ENCODE data around the gene WDTC1. TPM values are rescaled to one million over a fixed set of nuclear protein-coding genes. Genes with fewer than 3 reads are reported as not detected.

WDTC1 gene
- total and polyA plus RNA-seq, 2 of the 13 experiments (the other 11 are each of a cell fraction or from before 2014, with no cell fraction given) = 5.5 TPM

- TF ChIP-seq ATF1 (CRISPR knock-in tag; IDR thresholded peaks at IDR 0.05) = no peak
- no peak for TF ChIP-seq ZIK1 (CRISPR knock-in tag; IDR thresholded peaks at IDR 0.05; ENCODE audit: borderline replicate concordance, low read depth)
- TF ChIP-seq HNF4G (IDR thresholded peaks at IDR 0.05; ENCODE audit: borderline replicate concordance, low read depth, low read length) = no peak
- TF ChIP-seq HNF4G (CRISPR knock-in tag; IDR thresholded peaks at IDR 0.05; ENCODE audit: borderline replicate concordance, low read depth) = no peak
- TF ChIP-seq IKZF4 (CRISPR knock-in tag; IDR thresholded peaks at IDR 0.05; ENCODE audit: borderline replicate concordance, low read depth, not compliant biosample characterization) = no peak
- no peak for TF ChIP-seq ZNF75D (CRISPR knock-in tag; IDR thresholded peaks at IDR 0.05; ENCODE audit: borderline replicate concordance)
- no peak for TF ChIP-seq NFYC (CRISPR knock-in tag; IDR thresholded peaks at IDR 0.05)
- TF ChIP-seq THAP9 (CRISPR knock-in tag; IDR thresholded peaks at IDR 0.05; ENCODE audit: borderline replicate concordance) = no peak
- TF ChIP-seq ZNF367 (CRISPR knock-in tag; IDR thresholded peaks at IDR 0.05; ENCODE audit: borderline replicate concordance) = no peak
- no peak for TF ChIP-seq MLX (CRISPR knock-in tag; IDR thresholded peaks at IDR 0.05)
- TF ChIP-seq ZBTB10 (CRISPR knock-in tag; IDR thresholded peaks at IDR 0.05; ENCODE audit: borderline replicate concordance) = 0 out of 2 replicates have a peak, but pooled peaks have one; percentile 33
- TF ChIP-seq ZNF790 (CRISPR knock-in tag; IDR thresholded peaks at IDR 0.05; ENCODE audit: borderline replicate concordance) = no peak
- no peak for TF ChIP-seq ZNF784 (CRISPR knock-in tag; IDR thresholded peaks at IDR 0.05; ENCODE audit: borderline replicate concordance)
- TF ChIP-seq ZKSCAN1 (IDR thresholded peaks at IDR 0.05; ENCODE audit: low read length) = no peak
- no peak for TF ChIP-seq PCBP2 (optimal IDR thresholded peaks at IDR 0.05; ENCODE audit: low read depth, low read length, poor library complexity, severe bottlenecking)
Measured at GRCh38 chr1:27341525-27342252, 107.3 kb downstream of the WDTC1 start, which contains the start of gene SYTL1 (continued).
